Keratinocyte (primary cell): ENCODE results near the gene VTI1A.
"Not testable (repeated sequence)": the region's sequence is repeated elsewhere in the genome, so short reads cannot be mapped to it uniquely, and the experiment has no call there.

ENCODE experiments used
- EZH2 ChIP-seq: IDR thresholded peaks from one replicate; pipeline ENCODE4 v1.6.1; 2012; ENCODE audit warnings: inconsistent platforms, mild to moderate bottlenecking, low read length, moderate library complexity
- TF ChIP-seq, protein P1 (sequence below), 3 experiments: IDR thresholded peaks in 1 of 3; conservative IDR thresholded peaks in 1 of 3; optimal IDR thresholded peaks in 1 of 3; 2 replicates in 2 of 3; 3 replicates in 1 of 3; pipeline versions ENCODE3 to v1.5.1; 2011; ENCODE audit warnings: low read length in 3 of 3, mild to moderate bottlenecking in 3 of 3, moderate library complexity in 2 of 3, control low read depth in 1 of 3, inconsistent platforms in 1 of 3; ENCODE audit not compliant: insufficient read depth in 2 of 3; ENCODE audit errors: extremely low read depth in 1 of 3

DNA sequence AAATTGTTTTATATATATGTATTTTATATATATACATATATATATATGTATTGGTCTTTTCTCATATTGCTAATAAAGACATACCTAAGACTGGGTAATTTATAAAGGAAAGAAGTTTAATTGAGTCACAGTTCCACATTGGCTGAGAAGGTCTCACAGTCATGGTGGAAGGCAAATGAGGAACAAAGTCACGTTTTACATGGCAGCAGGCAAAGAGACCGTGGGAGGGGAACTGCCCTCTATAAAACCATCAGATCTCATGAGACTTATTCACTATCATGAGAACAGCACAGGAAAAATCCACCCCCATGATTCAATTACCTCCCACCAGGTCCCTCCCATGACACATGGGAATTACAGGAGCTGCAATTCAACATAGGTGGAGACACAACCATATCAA lies 416.4 kb downstream of the VTI1A start:
- TF ChIP-seq EZH2: not testable (repeated sequence)
- TF ChIP-seq, protein P1, sequence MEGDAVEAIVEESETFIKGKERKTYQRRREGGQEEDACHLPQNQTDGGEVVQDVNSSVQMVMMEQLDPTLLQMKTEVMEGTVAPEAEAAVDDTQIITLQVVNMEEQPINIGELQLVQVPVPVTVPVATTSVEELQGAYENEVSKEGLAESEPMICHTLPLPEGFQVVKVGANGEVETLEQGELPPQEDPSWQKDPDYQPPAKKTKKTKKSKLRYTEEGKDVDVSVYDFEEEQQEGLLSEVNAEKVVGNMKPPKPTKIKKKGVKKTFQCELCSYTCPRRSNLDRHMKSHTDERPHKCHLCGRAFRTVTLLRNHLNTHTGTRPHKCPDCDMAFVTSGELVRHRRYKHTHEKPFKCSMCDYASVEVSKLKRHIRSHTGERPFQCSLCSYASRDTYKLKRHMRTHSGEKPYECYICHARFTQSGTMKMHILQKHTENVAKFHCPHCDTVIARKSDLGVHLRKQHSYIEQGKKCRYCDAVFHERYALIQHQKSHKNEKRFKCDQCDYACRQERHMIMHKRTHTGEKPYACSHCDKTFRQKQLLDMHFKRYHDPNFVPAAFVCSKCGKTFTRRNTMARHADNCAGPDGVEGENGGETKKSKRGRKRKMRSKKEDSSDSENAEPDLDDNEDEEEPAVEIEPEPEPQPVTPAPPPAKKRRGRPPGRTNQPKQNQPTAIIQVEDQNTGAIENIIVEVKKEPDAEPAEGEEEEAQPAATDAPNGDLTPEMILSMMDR (optimal IDR thresholded peaks at IDR 0.05 in 1 of 3, IDR thresholded peaks at IDR 0.05 in 1 of 3, conservative IDR thresholded peaks at IDR 0.05 in 1 of 3; ENCODE audit: extremely low read depth in 1 of 3, insufficient read depth in 2 of 3, low read length in 3 of 3): not testable (repeated sequence)
